Astrocyte (in vitro differentiated cells and primary cell): ENCODE results near the gene TSPAN32.

Source experiments
- EZH2 ChIP-seq: IDR thresholded peaks from 2 replicates; pipeline ENCODE4 v1.6.1; 2012; ENCODE audit warnings: mild to moderate bottlenecking, low read length, inconsistent platforms; ENCODE audit not compliant: insufficient read depth
- TF ChIP-seq, protein P1 (sequence below): IDR thresholded peaks from 2 replicates; pipeline ENCODE4 v1.5.1; 2011; ENCODE audit warnings: low read depth, mild to moderate bottlenecking, inconsistent platforms, low read length, moderate library complexity; ENCODE audit not compliant: insufficient read depth

DNA sequence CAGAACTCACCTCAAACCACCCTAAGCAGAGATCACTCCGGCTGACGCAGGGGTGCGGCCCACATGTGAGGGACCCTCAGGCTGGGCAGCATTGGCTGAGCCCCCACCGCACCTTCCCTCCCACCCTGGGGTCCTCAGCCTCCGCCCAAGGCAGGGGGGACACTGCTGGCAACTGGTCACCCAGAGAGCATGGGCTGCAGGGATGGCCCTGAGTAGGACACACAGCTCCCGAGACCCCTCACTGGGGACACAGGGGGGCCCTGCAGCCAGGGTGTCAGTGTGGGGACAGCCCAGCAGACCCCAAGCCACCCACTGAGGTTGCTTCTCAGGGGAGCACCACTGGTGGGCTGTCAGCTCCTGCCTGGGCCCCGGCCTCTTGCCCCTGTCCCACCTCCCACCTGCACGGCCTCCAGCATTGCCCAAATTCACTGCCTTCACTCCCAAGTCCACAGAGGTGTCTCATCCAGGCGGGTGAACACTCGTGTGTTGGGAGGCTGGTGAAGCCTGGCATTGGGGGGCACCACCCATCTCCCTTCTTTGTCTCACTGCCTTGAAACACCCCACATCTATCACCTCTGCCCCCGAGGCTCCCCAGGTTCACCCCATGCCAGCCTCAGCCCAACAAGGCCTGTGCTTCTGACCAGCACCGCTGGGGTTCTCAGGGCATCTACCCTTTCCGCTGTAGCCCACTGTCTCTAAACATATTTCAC lies 4.7 kb upstream of the TSPAN32 start:
- no peak for TF ChIP-seq EZH2
- TF ChIP-seq, protein P1, sequence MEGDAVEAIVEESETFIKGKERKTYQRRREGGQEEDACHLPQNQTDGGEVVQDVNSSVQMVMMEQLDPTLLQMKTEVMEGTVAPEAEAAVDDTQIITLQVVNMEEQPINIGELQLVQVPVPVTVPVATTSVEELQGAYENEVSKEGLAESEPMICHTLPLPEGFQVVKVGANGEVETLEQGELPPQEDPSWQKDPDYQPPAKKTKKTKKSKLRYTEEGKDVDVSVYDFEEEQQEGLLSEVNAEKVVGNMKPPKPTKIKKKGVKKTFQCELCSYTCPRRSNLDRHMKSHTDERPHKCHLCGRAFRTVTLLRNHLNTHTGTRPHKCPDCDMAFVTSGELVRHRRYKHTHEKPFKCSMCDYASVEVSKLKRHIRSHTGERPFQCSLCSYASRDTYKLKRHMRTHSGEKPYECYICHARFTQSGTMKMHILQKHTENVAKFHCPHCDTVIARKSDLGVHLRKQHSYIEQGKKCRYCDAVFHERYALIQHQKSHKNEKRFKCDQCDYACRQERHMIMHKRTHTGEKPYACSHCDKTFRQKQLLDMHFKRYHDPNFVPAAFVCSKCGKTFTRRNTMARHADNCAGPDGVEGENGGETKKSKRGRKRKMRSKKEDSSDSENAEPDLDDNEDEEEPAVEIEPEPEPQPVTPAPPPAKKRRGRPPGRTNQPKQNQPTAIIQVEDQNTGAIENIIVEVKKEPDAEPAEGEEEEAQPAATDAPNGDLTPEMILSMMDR, result no peak
